ENCODE measurements around the gene PRRC2B. TPM values are rescaled to one million over a fixed set of nuclear protein-coding genes. Genes with fewer than 3 reads are reported as not detected.
A peak's percentile ranks its signal among the peaks of the same experiment; 100 is the strongest.

PRRC2B gene
- total and polyA plus RNA-seq, 2 of the 8 experiments (the other 6 are each of a cell fraction or from before 2014, with no cell fraction given): 37.3 to 249 TPM

DNA sequence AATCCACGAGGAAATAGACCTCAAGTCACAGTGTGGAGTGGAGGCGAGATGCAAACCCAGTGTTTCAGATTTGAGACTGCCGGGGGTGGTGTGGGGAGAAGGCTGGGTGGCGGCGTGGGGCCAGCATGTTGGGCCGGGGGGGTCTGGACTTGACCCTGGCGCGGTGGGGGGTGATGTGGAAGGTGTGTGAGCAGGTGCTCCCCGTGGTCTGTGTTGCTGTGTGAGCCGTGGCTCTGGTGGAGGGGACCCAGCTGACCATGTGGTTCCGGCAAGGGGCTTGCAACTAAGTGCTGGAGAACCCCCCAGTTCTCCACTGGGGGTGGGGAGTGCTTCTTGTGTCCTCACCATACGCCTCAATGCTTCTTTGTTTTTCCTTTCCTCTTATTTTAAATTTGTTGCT, 25.8 kb downstream of the PRRC2B start:
- Histone ChIP-seq H3K56ac (replicated peaks; ENCODE audit: insufficient read length, low read depth, low read length) (no peak overlapping the region), H3K4me2 (ENCODE audit: insufficient read depth in 1 of 2, low read depth in 2 of 2, low read length in 2 of 2) (no peak overlapping the region; a peak in 1 of 4 replicates), H3K27me3 (replicated peaks in 1 of 4; ENCODE audit: control insufficient read depth in 3 of 4, extremely low read depth in 1 of 4, insufficient read depth in 3 of 4, low read length in 3 of 4) (no peaks in the 10 kb centered on the region), H3K18ac (ENCODE audit: extremely low read depth, low read length) (no peak overlapping the region), H3K4ac (replicated peaks; ENCODE audit: insufficient read length, low read depth, low read length) (no peak overlapping the region), H2BK5ac (ENCODE audit: low read depth, low read length) (peak overlapping the region; percentile 44; the same call in 1 of the 2 replicates), H3K23ac (ENCODE audit: insufficient read length) (no peak overlapping the region), H4K5ac (ENCODE audit: insufficient read length, low read depth, low read length) (no peak overlapping the region), H2BK12ac (ENCODE audit: low read depth, low read length) (no peak overlapping the region), H3K79me2 (ENCODE audit: control insufficient read depth in 1 of 2, insufficient read depth in 2 of 2, low read length in 2 of 2) (peaks cover 82 to 100% of the 10 kb centered on the region in 2 experiments), H4K20me1 (replicated peaks in 1 of 2; ENCODE audit: control insufficient read depth in 1 of 2, insufficient read depth in 2 of 2, low read length in 2 of 2) (peaks cover 57 to 59% of the 10 kb centered on the region in 2 experiments), H3K27ac (ENCODE audit: low read depth, low read length) (no peak overlapping the region), H2BK20ac (ENCODE audit: low read length) (no peak overlapping the region), H3K14ac (ENCODE audit: insufficient read length) (no peak overlapping the region), H3K9me3 (ENCODE audit: insufficient read depth in 2 of 2, low read depth in 1 of 2, low read length in 1 of 2) (no peaks in the 10 kb centered on the region), H3K36me3 (ENCODE audit: control insufficient read depth in 2 of 4, insufficient read depth in 4 of 4, low read length in 3 of 4) (peaks cover 0 to 11% (median 0%) of the 10 kb centered on the region in 4 experiments; a peak in 3 of 8 replicates), H2AK5ac (ENCODE audit: low read depth, low read length) (no peak overlapping the region), H2BK15ac (ENCODE audit: low read length) (no peak overlapping the region), H2AFZ (ENCODE audit: low read length) (no peak overlapping the region), H3K4me3 (ENCODE audit: extremely low read depth in 1 of 4, insufficient read depth in 2 of 4, low read depth in 3 of 4, low read length in 4 of 4) (no peak overlapping the region), H3K4me1 (replicated peaks in 1 of 4; ENCODE audit: control insufficient read depth in 3 of 4, insufficient read depth in 4 of 4, low read length in 3 of 4) (peaks cover 25 to 50% (median 41%) of the 10 kb centered on the region in 4 experiments), H4K91ac (replicated peaks; ENCODE audit: insufficient read length, low read length) (no peak overlapping the region), H3K79me1 (ENCODE audit: low read depth, low read length) (peaks cover 14% of the 10 kb centered on the region), H3K23me2 (ENCODE audit: low read depth, low read length) (no peaks in the 10 kb centered on the region), H3K9ac (replicated peaks in 1 of 4; ENCODE audit: extremely low read depth in 1 of 4, low read depth in 3 of 4, low read length in 3 of 4) (no peak overlapping the region), H2BK120ac (replicated peaks; ENCODE audit: low read depth, low read length) (no peak overlapping the region), H4K8ac (ENCODE audit: extremely low read depth, insufficient read depth, low read length) (no peak overlapping the region; the same call in 1 of the 2 replicates)
- ChIA-PET CTCF (ENCODE audit: partially characterized antibody) (interaction anchor here (1.1 to 1.8 kb wide), 5 partner anchors 9 to 53 kb away, joined by 3 to 12 read pairs (median 5); no protein-coding TSS in a partner anchor), POLR2A (ENCODE audit: partially characterized antibody) (interaction anchor here (1.2 to 4.1 kb wide), 6 partner anchors 9 to 69 kb away, joined by 3 to 17 read pairs (median 6); no protein-coding TSS in a partner anchor)
- 88% methylated on average over 12 of the region's 12 CpGs; no CpG with 5 or more reads in 1 of the 2 experiments for WGBS, 2 experiments (ENCODE audit: extremely low coverage in 1 of 2, insufficient coverage in 1 of 2, insufficient read length in 1 of 2, insufficient replicate concordance in 2 of 2, low coverage in 1 of 2, low lambda C conversion rate in 2 of 2, missing lambda C conversion rate in 1 of 2)
- no peak for FAIRE-seq
- DNase-seq (ENCODE audit: low read depth in 1 of 2, low spot score in 2 of 2): no peak
- TF ChIP-seq SP4 (IDR thresholded peaks at IDR 0.05; ENCODE audit: low read length) (no peak), RAD21 (IDR thresholded peaks at IDR 0.05 in 1 of 2, conservative IDR thresholded peaks at IDR 0.05 in 1 of 2; ENCODE audit: low read depth in 2 of 2, low read length in 2 of 2) (no peak), SAP30 (IDR thresholded peaks at IDR 0.05; ENCODE audit: insufficient read depth, insufficient replicate concordance, low read length) (no peak), CTBP2 (IDR thresholded peaks at IDR 0.05; ENCODE audit: borderline replicate concordance, insufficient read depth, insufficient read length, low read length) (no peak), HDAC2 (IDR thresholded peaks at IDR 0.05; ENCODE audit: borderline replicate concordance in 1 of 2, low read depth in 2 of 2, low read length in 2 of 2) (no peak), SUZ12 (IDR thresholded peaks at IDR 0.05; ENCODE audit: low read length) (no peak), TBP (IDR thresholded peaks at IDR 0.05; ENCODE audit: low read depth, low read length) (no peak), GABPA (IDR thresholded peaks at IDR 0.05; ENCODE audit: borderline replicate concordance, insufficient read depth, low read length) (no peak), RFX5 (IDR thresholded peaks at IDR 0.05; ENCODE audit: borderline replicate concordance, low read depth, low read length) (no peak), EGR1 (IDR thresholded peaks at IDR 0.05; ENCODE audit: borderline replicate concordance, low read depth, low read length) (no peak)
- TF ChIP-seq, protein P1, sequence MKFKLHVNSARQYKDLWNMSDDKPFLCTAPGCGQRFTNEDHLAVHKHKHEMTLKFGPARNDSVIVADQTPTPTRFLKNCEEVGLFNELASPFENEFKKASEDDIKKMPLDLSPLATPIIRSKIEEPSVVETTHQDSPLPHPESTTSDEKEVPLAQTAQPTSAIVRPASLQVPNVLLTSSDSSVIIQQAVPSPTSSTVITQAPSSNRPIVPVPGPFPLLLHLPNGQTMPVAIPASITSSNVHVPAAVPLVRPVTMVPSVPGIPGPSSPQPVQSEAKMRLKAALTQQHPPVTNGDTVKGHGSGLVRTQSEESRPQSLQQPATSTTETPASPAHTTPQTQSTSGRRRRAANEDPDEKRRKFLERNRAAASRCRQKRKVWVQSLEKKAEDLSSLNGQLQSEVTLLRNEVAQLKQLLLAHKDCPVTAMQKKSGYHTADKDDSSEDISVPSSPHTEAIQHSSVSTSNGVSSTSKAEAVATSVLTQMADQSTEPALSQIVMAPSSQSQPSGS (IDR thresholded peaks at IDR 0.05; ENCODE audit: low read length): no peak

Measured in H1 (cell line).